ENCODE measurements around the gene RAB11A. TPM values are rescaled to one million over a fixed set of nuclear protein-coding genes. Genes with fewer than 3 reads are reported as not detected.

The RAB11A gene
- total RNA-seq, 1 donor from 2014 or later: 214 TPM

DNA sequence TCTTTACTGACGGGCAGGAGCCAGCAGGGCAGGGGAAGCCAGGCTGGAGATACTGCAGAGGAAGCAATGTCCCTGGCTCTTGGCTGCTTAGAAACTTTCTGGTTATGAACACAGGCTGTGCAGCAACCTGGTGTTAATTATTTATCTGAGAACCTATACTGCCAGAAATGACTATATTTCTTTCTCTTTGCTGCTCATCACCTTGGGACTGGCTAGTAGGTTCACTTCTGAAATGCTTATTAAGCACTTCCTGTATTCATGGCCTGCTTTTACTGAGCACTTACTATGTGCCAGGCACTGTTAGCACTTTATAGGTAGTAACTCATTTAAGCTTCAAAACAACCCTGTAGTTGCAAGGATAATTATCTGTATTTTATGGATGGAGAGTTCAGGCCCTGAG lies 57.6 kb downstream of the RAB11A start:
- H3K4me3 Mint-ChIP-seq: no peak overlapping the region
- TF ChIP-seq, protein P1, sequence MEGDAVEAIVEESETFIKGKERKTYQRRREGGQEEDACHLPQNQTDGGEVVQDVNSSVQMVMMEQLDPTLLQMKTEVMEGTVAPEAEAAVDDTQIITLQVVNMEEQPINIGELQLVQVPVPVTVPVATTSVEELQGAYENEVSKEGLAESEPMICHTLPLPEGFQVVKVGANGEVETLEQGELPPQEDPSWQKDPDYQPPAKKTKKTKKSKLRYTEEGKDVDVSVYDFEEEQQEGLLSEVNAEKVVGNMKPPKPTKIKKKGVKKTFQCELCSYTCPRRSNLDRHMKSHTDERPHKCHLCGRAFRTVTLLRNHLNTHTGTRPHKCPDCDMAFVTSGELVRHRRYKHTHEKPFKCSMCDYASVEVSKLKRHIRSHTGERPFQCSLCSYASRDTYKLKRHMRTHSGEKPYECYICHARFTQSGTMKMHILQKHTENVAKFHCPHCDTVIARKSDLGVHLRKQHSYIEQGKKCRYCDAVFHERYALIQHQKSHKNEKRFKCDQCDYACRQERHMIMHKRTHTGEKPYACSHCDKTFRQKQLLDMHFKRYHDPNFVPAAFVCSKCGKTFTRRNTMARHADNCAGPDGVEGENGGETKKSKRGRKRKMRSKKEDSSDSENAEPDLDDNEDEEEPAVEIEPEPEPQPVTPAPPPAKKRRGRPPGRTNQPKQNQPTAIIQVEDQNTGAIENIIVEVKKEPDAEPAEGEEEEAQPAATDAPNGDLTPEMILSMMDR (conservative IDR thresholded peaks at IDR 0.05): no peak
- H3K4me1 Mint-ChIP-seq: no peaks in the 10 kb centered on the region
- no peaks in the 10 kb centered on the region for H3K36me3 Mint-ChIP-seq (ENCODE audit: low read depth)
- no peaks in the 10 kb centered on the region for H3K27me3 Mint-ChIP-seq (ENCODE audit: low read depth)
- no peaks in the 10 kb centered on the region for H3K9me3 Mint-ChIP-seq
- no peak overlapping the region for H3K27ac Mint-ChIP-seq (ENCODE audit: unreplicated experiment)
- no peak for DNase-seq (ENCODE audit: low read depth, low spot score)

DNA sequence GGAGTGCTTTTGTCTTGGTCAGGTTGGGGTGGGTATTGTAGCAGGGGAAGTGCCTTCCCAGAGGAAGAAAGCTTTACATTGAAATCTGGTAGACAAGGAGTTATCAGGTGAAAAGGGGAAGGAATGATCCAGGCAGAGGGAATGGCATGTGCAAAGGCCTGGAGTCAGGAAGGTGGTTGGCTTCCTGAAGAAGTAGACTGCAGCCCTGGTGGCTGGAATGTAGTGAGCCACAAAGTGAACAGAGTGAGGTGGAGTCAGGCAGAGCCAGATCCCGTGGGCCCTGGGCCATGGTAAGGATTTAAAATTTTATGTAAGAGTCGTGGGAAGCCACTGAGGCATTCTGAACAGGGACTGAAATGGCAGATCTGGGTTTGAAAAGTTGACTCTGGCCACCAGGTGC lies 58.3 kb downstream of the RAB11A start:
- Mint-ChIP-seq H3K27ac (ENCODE audit: unreplicated experiment) (no peak overlapping the region), H3K4me1 (no peaks in the 10 kb centered on the region), H3K9me3 (no peaks in the 10 kb centered on the region), H3K27me3 (ENCODE audit: low read depth) (no peaks in the 10 kb centered on the region), H3K4me3 (no peak overlapping the region), H3K36me3 (ENCODE audit: low read depth) (no peaks in the 10 kb centered on the region)
- TF ChIP-seq, protein P1 (conservative IDR thresholded peaks at IDR 0.05): no peak
- no peak for DNase-seq (ENCODE audit: low read depth, low spot score)

DNA sequence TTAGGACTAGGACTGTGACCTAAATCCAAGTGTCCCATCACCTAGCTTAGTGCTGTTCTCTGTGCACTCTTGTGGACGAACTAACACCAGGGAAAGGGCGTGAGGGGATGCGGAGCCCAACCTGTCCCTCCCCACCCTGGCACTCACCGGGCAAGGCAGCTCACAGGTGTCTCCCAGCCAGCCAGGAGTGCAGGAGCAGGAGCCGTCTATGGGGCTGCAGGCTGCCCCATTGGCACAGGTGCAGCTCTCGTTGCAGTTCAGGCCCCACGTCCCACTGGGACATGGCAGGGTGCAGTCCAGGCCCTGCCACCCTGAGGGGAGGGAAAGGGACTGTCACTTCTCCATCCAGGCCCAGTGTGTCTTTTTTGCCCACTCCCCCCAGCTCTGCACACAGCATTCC lies 60.3 kb downstream of the RAB11A start:
- Mint-ChIP-seq H3K36me3 (ENCODE audit: low read depth) (no peaks in the 10 kb centered on the region), H3K4me1 (no peaks in the 10 kb centered on the region), H3K9me3 (no peaks in the 10 kb centered on the region), H3K27me3 (ENCODE audit: low read depth) (no peaks in the 10 kb centered on the region), H3K27ac (ENCODE audit: unreplicated experiment) (no peak overlapping the region), H3K4me3 (no peak overlapping the region)
- TF ChIP-seq, protein P1 (conservative IDR thresholded peaks at IDR 0.05): no peak
- DNase-seq (ENCODE audit: low read depth, low spot score): no peak

DNA sequence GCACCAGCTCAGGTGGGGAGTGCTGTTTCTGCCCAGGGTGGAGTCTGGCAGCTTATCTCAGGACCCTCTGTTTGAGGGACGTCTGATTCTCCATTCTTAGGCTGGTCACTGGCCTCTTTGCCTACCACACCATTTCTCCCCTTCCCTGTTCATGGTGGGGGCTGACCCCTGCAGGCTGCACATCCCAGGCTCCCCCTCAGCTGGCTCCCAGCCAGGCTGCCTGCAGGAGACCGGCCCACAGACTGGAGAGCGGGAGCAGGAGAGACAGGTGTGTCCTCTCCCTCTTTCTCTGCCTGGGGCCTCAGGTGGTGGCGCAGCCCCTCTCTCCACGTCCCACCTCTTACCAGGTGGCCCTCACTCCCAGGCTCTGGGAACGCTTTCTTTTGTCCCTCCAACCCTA lies 60.8 kb downstream of the RAB11A start:
- no peaks in the 10 kb centered on the region for H3K9me3 Mint-ChIP-seq
- no peak overlapping the region for H3K27ac Mint-ChIP-seq (ENCODE audit: unreplicated experiment)
- no peak for DNase-seq (ENCODE audit: low read depth, low spot score)
- H3K4me3 Mint-ChIP-seq: no peak overlapping the region
- H3K4me1 Mint-ChIP-seq: no peaks in the 10 kb centered on the region
- TF ChIP-seq, protein P1 (conservative IDR thresholded peaks at IDR 0.05): no peak
- H3K27me3 Mint-ChIP-seq (ENCODE audit: low read depth): no peaks in the 10 kb centered on the region
- no peaks in the 10 kb centered on the region for H3K36me3 Mint-ChIP-seq (ENCODE audit: low read depth)

DNA sequence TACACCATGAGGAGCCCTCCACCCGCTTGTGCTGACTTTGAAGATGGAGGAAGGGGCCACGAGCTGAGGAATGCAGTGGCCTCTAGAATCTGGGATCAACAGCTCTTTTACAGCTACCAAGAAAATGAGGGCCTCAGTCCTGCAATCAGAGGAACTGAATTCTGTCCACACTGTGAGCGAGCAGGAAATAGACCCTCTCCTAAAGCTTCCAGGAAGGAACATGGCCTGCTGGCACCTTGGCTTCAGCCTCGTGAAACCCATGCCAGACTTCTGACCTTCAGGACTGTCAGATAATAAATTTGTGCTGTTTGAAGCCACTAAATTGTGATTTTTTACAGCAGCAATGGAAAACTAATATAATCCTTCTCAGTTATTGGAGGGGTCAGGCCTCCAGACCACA lies 61.9 kb downstream of the RAB11A start:
- TF ChIP-seq, protein P1 (conservative IDR thresholded peaks at IDR 0.05): no peak
- H3K36me3 Mint-ChIP-seq (ENCODE audit: low read depth): no peaks in the 10 kb centered on the region
- no peaks in the 10 kb centered on the region for H3K27me3 Mint-ChIP-seq (ENCODE audit: low read depth)
- H3K4me1 Mint-ChIP-seq: no peaks in the 10 kb centered on the region
- no peak overlapping the region for H3K4me3 Mint-ChIP-seq
- DNase-seq (ENCODE audit: low read depth, low spot score): no peak
- H3K27ac Mint-ChIP-seq (ENCODE audit: unreplicated experiment): no peak overlapping the region
- H3K9me3 Mint-ChIP-seq: no peaks in the 10 kb centered on the region

DNA sequence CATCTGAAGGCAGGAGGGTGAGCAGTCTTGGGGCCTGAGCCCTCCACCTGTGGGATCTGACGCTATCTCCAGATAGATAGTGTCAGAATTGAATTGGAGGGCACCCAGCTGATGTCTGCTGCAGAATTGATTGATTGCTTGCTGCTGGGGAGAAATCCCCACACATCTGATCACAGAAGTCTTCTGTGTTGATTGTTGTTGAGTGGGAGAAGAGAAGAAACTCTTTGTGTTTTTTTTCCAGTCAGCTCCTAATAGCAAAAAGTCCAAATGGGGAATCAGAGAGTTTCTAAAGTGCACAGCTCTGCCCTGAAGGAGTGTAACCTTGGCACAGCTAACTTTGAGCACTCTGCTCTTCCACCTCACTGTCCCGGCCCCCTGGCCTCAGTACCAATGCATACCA lies 66.1 kb downstream of the RAB11A start:
- Mint-ChIP-seq H3K36me3 (ENCODE audit: low read depth) (no peaks in the 10 kb centered on the region), H3K9me3 (no peaks in the 10 kb centered on the region), H3K4me3 (no peak overlapping the region), H3K4me1 (no peaks in the 10 kb centered on the region), H3K27me3 (ENCODE audit: low read depth) (no peaks in the 10 kb centered on the region), H3K27ac (ENCODE audit: unreplicated experiment) (no peak overlapping the region)
- TF ChIP-seq, protein P1 (conservative IDR thresholded peaks at IDR 0.05): no peak
- no peak for DNase-seq (ENCODE audit: low read depth, low spot score)
